NCI-H774 (cell line): Measurements from ENCODE around the gene NRN1.
"Not testable (repeated sequence)": the region's sequence is repeated elsewhere in the genome, so short reads cannot be mapped to it uniquely, and the experiment has no call there.

Experiments
- DNase-seq: peaks from one replicate; lab custom pipeline; 2025; lab: John Stamatoyannopoulos, UW

The NRN1 gene

GRCh38 chr6:5981126-5982026 is 25.3 kb downstream of the NRN1 start:
- no peak for DNase-seq

DNA sequence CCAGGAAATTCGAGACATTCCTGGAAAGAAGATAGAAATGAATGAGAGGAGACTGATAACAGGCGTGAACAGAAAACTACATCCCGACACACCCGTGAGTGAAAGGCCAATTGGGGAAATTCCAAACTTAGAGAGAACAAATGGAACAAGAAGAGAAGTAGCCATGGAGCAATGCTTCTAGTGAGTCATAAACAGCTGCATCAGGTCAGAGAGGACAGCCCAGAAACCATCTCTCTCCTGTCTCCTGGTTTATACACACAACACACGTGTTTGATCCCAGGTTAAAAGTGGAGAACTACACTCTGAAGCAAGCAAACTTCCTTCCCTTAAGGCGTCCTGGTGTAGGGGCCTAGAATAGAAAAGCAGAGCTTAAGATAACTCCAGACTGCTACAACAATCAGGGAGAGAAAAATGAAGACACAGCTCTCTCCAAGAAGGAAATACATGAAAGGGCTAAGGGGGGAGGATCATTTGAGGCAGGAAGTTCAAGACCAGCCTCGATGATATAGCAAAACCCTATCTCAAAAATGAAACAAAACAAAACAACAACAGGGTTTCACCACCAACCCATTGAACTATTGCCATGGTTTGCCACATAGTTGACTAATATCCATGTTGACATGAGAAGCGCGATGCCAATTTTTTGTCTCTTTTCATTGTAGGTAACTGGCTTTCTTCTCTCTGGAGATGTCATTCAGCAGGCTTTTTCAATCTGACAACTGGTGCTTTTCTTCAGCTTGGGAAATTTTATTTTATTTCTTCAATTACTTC is 26.9 kb downstream of the NRN1 start:
- no peak for DNase-seq

GRCh38 chr6:5976811-5977210 is 29.9 kb downstream of the NRN1 start:
- DNase-seq, result no peak

GRCh38 chr6:5968817-5969734 is 37.6 kb downstream of the NRN1 start:
- DNase-seq, result peak; percentile 21

DNA sequence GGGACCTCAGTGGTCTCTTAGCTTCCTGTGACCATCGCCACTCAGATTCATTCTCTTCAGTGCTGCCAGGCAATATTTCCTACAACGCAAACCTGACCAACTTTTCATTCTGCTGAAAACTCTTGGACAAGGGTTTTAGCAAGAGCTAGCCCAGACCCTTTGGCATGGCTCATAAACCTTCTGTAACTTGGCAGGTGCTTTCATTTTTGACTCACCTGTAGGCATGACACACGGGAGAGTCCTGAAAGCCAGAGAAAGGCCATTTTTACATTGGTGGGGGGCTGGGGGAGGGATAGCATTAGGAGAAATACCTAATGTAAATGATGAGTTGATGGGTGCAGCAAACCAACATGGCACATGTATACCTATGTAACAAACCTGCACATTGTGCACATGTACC is 38.7 kb downstream of the NRN1 start:
- DNase-seq, result not testable (repeated sequence)

DNA sequence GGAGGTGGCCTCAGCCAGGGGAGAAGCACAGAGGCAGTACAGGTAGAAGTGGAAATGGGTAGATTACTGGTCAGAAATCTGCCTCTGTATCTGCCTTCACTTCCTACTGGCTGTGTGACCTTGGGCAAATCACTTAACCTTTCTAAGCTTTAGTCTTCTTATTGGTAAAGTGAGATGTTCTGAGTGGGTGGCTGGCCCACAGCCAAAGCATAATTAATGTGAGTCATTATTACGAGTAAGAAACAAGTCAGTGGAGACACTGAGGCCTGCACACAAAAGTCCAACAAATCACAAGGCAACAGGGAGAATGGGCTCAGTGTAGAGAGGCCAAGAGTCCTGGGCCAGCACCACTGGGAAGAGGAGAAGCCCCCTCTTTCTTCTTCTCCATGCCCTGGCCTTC is 39.1 kb downstream of the NRN1 start:
- no peak for DNase-seq

GRCh38 chr6:5962794-5963193 is 43.9 kb downstream of the NRN1 start:
- DNase-seq, result no peak

DNA sequence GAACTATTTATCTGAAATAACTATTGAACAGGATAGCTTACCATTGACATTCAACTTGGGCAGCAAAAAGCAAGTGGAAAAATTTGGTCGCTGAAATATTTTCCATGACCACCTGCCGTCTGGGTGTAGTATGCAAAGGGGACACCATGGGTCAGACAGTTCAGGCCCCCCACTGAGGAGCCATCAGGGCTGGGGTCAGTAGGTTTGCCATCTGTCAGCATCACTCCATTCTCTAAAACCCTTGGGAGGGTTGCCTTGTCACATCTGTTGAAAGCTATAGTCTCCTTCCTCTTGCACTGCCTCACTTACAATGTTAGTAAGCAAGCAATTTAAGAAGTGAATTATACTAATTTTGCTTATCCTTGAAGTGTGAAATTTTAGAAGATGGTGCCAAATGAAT is 44.9 kb downstream of the NRN1 start:
- no peak for DNase-seq

DNA sequence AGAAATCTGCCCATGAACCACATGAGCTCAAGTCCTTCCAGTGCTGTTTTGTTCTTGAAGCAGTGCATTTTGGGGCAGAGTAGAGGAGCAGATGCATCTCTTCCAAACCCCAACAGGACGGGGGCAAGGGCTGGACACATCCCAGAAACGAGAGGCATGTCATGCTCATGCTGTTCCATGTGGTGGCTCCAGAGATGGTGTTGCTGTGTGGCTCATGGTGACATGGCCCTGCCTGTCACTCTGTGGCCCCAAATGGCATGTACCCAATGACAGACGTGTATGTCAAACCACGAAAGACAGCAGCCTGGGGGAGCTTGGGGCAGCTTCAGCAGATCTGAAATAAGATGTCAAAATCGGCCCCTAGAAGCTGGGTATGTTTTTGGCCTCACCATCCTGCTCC is 46.3 kb downstream of the NRN1 start:
- no peak for DNase-seq

GRCh38 chr6:5958921-5959320 is 47.8 kb downstream of the NRN1 start:
- no peak for DNase-seq

GRCh38 chr6:5956939-5957338 is 49.8 kb downstream of the NRN1 start:
- no peak for DNase-seq

GRCh38 chr6:5950361-5950785 is 56.4 kb downstream of the NRN1 start:
- DNase-seq, result no peak
